ENCODE results near the gene TMCO5A. TPM values are rescaled to one million over a fixed set of nuclear protein-coding genes. Genes with fewer than 3 reads are reported as not detected.

The TMCO5A gene
- total RNA-seq, 1 experiment from 2014 or later = not detected

GRCh38 chr15:37967788-37968187 is 33.3 kb downstream of the TMCO5A start:
- no peak for DNase-seq (ENCODE audit: low spot score)

- no peak for DNase-seq (ENCODE audit: low spot score)
Observed at GRCh38 chr15:37973856-37974255, 39.4 kb downstream of the TMCO5A start.

- DNase-seq (ENCODE audit: low spot score) = no peak
Observed at GRCh38 chr15:37978231-37978630, 43.8 kb downstream of the TMCO5A start.

- no peak for DNase-seq (ENCODE audit: low spot score)
Observed at GRCh38 chr15:37979671-37980409, 45.4 kb downstream of the TMCO5A start.

GRCh38 chr15:37981201-37981600 is 46.8 kb downstream of the TMCO5A start:
- DNase-seq (ENCODE audit: low spot score) = no peak

DNA sequence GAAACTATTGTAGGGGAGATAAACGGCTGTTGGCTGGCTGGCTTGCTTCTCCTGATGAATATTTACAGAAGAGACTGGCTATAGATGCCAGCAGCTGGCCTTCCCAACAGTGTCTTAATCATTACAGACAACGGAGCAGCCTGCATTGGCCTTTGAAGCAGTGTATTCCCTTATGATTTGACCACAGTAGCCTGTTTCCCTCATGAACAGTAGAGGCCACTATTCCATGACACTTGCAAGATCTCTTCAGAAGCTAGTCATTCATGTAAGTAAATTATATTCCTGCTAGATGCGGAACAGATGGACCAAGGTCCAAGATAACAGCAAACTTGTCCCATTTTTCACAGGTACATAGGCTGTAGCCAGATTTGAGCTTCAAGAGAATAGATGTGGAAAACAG is 47.3 kb downstream of the TMCO5A start:
- DNase-seq (ENCODE audit: low spot score) = peak; percentile 68

GRCh38 chr15:37984368-37984767 is 49.9 kb downstream of the TMCO5A start:
- no peak for DNase-seq (ENCODE audit: low spot score)

DNA sequence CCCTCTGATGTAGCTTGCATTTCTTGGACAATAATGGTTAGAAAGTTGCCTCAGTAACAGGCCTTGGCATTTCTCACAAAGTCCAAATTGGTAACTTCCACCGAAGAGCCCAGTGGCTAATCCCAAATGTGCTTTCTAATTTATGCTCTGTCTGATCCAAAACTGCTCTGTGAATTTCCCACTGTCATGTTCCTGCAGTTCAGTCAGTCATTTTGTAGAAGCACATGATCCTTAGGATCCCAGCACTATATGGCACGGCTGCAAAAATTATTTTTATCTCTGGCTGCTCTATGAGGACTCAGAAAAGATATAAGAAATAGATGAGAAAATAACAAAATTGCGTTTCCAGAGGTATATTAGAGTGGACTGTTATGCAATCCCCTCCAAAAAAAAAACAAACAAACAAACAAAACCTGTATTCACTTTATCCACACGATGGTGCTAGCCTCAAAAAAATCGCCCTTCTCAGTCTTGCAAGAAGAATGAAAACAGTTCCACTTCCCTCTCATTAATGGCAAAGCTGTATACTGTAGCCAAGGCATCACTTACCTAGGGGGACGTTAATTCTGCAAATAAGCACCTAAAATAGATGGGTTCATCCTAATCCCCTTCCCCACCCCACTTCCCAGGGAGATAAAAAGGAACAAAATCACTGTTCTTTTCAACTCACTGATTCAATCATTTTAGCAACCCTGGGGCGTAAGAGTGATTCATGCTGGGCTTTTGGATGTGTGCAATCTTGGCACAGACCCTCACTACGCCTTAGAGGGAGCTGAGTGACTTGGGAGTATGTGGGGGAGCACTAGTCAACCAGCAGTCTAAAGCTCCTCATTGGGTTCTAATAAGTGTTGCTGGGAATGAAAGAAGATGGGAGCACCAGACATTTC is 61.3 kb downstream of the TMCO5A start:
- DNase-seq (ENCODE audit: low spot score) = peak; percentile 76
